ENCODE results near the gene PSAP.

GRCh38 chr10:71770789-71771188 is 80.3 kb downstream of the PSAP start:
- TF ChIP-seq CTCF (conservative IDR thresholded peaks at IDR 0.05; ENCODE audit: low read depth in 2 of 2): no peak
- TF ChIP-seq EZH2phosphoT487 (IDR thresholded peaks at IDR 0.05; ENCODE audit: unreplicated experiment): no peak
- no peak for TF ChIP-seq REST (IDR thresholded peaks at IDR 0.05; ENCODE audit: unreplicated experiment)
- TF ChIP-seq POLR2AphosphoS5 (IDR thresholded peaks at IDR 0.05; ENCODE audit: low read depth): no peak
- TF ChIP-seq EZH2 (IDR thresholded peaks at IDR 0.05; ENCODE audit: low read depth, unreplicated experiment): no peak
- TF ChIP-seq JUNB (IDR thresholded peaks at IDR 0.05; ENCODE audit: unreplicated experiment): no peak
- no peak for TF ChIP-seq CREB1 (CRISPR knock-in tag; IDR thresholded peaks at IDR 0.05; ENCODE audit: low read depth)
- TF ChIP-seq ZNF331 (CRISPR knock-in tag; IDR thresholded peaks at IDR 0.05; ENCODE audit: low read depth): no peak
- no peak for TF ChIP-seq ZNF114 (CRISPR knock-in tag; IDR thresholded peaks at IDR 0.05)
- TF ChIP-seq ETS1 (IDR thresholded peaks at IDR 0.05): no peak
